Activated naive CD4-positive, alpha-beta T cell treated with anti-CD3 and anti-CD28 coated beads, Interleukin-2, amount 10 ng/mL, durations not matched to agents 7 days and 5 days (primary cell): ENCODE results near the gene C1orf50.
A peak's percentile ranks its signal among the peaks of the same experiment; 100 is the strongest.
"Not testable (repeated sequence)": the region's sequence is repeated elsewhere in the genome, so short reads cannot be mapped to it uniquely, and the experiment has no call there.

Experiments
- CTCF ChIA-PET: fragments of 350-600 bp; sonication (Branson Sonifier 250); formaldehyde crosslinking; loops from one replicate; lab custom pipeline; 2021; ENCODE audit warnings: antibody characterized with exemption; lab: Charles Lee
- DNase-seq: peaks from one replicate; pipeline ENCODE4 v3.0.0-alpha.2; 2020
- H3K27ac Mint-ChIP-seq: one replicate; pipeline ENCODE4 v1.8.0; 2021; ENCODE audit warnings: mild to moderate bottlenecking, moderate library complexity, mixed read lengths
- H3K27me3 Mint-ChIP-seq: one replicate; pipeline ENCODE4 v1.8.0; 2021; ENCODE audit warnings: mild to moderate bottlenecking, mixed read lengths
- H3K36me3 Mint-ChIP-seq: one replicate; pipeline ENCODE4 v1.8.0; 2021; ENCODE audit warnings: mixed read lengths
- H3K4me1 Mint-ChIP-seq: one replicate; pipeline ENCODE4 v1.8.0; 2021; ENCODE audit warnings: mixed read lengths
- H3K4me3 Mint-ChIP-seq: one replicate; pipeline ENCODE4 v1.8.0; 2021; ENCODE audit warnings: mild to moderate bottlenecking, moderate library complexity, mixed read lengths
- H3K9me3 Mint-ChIP-seq: one replicate; pipeline ENCODE4 v1.8.0; 2021; ENCODE audit warnings: mixed read lengths

C1orf50 gene

DNA sequence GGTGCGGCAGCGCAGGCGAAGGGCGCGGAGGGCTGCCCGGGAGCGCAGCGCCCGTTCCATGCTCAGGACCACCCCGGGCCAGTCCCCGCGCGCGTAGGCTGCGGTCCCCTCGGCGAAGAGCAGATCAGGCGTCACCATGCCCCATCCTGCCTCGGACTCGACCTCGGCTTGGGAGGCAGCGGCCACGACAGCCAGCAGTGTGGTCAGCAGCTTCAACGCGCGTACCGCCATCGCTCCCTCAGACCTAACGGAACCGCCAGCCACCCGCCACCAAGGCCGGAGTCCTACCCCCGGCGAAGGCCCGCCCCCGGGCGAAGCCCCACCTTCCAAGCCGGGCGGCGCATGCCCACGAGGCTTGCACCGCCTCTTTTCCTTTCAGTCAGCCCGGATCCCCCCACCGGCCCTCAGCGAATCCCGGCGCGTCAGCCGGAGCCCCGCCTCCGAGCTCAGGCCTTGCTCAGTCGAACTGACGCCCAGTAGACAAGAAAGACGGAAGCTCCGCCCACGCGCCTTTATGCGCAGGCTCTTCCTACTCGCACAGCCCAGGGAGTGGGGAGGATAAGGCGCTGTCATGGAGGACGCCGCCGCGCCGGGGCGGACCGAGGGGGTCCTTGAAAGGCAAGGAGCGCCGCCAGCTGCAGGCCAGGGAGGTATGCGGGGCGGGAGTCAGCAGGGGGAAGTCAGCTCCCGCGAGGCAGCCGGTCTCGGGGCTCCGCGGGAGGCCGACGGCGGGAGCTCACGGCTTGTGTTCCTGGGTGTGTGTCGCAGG is at the start of gene C1orf50, which contains the start of gene P3H1:
TSS of gene C1orf50 (plus strand) at position 509 of the 769 bp plus-strand sequence. CDS start at position 572, 63 bp downstream.
TSS of gene P3H1 (minus strand) at position 288 of the 769 bp plus-strand sequence. CDS start at position 231, 57 bp downstream.
- Mint-ChIP-seq H3K4me3 (no peak within 1 kb of the TSS), H3K27me3 (no peaks in the 10 kb centered on the region), H3K4me1 (peaks cover 40% of the 10 kb centered on the region), H3K9me3 (no peaks in the 10 kb centered on the region), H3K27ac (peak within 1 kb of the TSS; percentile 93), H3K36me3 (peaks cover 20% of the 10 kb centered on the region)
- CTCF ChIA-PET = interaction anchor here (0.8 to 2.6 kb wide), 11 partner anchors 10 to 306 kb away, joined by 3 to 15 read pairs (median 4); no protein-coding TSS in a partner anchor
- peak; percentile 100 for DNase-seq

DNA sequence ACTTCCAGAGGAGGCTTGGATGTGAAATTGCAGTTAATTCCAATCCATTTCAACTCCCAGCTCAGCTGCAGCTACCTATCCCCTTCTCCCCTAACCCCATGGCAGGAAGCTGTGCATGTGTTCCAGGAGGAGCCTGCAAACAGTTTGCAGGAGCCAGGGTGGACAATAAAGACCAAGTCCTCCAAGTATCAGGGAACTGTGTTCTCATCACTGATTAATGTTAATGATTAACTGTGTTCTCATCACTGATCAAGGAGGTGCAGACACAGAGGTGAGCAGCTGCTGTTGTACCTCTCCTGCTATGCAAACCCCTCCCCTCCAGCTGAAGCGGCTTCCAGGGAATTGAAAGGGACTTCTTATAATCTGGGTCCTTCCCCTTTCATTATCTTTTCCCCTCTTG is 46.2 kb upstream of the C1orf50 start:
- H3K9me3 Mint-ChIP-seq = no peaks in the 10 kb centered on the region
- H3K36me3 Mint-ChIP-seq = peaks cover 16% of the 10 kb centered on the region
- CTCF ChIA-PET = no interaction called here
- no peaks in the 10 kb centered on the region for H3K4me1 Mint-ChIP-seq
- DNase-seq = no peak
- peaks cover 7% of the 10 kb centered on the region for H3K27me3 Mint-ChIP-seq
- H3K4me3 Mint-ChIP-seq = no peak overlapping the region
- H3K27ac Mint-ChIP-seq = peak overlapping the region; percentile 26

DNA sequence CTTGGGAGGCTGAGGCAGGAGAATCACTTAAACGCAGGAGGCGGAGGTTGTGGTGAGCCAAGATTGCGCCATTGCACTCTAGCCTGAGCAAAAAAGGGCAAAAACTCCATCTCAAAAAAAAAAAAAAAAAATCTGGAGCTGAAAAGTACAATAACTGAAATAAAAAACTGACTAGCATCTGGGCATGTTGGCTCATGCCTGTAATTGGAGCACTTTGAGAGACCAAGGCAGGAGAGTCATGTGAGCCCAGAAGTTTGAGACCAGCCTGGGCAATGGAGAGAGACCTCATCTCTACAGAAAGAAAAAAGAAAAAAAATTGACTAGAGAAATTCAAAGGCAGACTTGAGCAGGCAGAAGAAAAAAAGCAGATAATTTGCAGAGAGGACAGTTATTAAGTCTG is 45.1 kb upstream of the C1orf50 start:
- Mint-ChIP-seq H3K4me3 (no peak overlapping the region), H3K36me3 (peaks cover 9% of the 10 kb centered on the region), H3K27me3 (peaks cover 7% of the 10 kb centered on the region), H3K27ac (no peak overlapping the region), H3K9me3 (no peaks in the 10 kb centered on the region), H3K4me1 (no peaks in the 10 kb centered on the region)
- no peak for DNase-seq
- CTCF ChIA-PET = no interaction called here

DNA sequence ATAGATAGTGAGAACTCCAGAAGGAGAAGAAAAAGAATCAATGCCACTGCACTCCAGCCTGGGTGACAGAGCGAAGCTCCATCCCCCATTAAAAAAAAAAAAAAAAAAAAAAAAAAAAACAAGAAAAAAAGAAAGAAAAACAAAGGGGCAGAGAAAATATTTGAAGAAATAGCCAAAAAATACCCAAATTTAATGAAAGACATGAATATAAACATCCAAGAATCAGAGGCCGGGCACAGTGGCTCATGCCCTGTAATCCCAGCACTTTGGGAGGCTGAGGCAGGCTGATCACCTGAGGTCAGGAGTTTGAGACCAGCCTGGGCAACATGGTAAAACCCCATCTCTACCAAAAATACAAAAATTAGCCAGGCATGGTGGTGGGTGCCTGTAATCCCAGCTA is 44.6 kb upstream of the C1orf50 start:
- H3K36me3 Mint-ChIP-seq, H3K4me3 Mint-ChIP-seq, CTCF ChIA-PET, H3K27ac Mint-ChIP-seq, H3K9me3 Mint-ChIP-seq, H3K27me3 Mint-ChIP-seq, DNase-seq, H3K4me1 Mint-ChIP-seq: not testable (repeated sequence)

DNA sequence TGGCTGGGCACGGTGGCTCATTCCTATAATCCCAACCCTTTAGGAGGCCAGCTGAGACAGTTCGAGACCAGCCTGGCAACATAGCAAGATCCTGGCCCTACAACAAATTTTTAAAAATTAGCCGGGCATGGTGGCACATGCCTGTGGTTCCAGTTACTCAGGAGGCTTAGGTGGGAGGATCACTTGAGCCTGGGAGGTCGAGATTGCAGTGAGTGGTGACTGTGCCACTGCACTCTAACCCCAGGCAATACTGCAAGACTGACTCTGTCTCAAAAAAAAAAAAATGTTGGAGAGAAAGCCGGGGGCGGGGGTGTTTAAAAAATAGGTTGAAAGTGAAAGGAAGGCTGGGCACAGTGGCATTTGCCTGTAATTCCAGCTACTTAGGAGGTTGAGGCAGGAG is 43.5 kb upstream of the C1orf50 start:
- CTCF ChIA-PET = no interaction called here

DNA sequence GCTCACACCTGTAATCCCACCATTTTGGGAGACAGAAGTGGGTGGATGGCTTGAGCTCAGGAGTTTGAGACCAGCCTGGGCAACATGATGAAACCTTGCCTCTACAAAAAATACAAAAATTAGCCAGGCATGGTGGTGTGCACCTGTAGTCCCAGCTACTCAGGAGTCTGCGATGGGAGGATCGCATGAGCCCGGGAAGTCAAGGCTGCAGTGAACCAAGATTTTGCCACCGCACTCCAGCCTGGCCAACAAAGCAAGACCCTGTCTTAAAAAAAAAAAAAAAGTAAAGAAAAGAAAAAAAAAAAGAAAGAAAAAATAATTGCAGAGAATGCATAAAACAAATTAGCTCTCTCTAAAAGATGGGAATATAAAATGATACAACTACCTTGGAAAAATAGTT is 41.2 kb upstream of the C1orf50 start:
- CTCF ChIA-PET, H3K27me3 Mint-ChIP-seq, H3K27ac Mint-ChIP-seq, DNase-seq, H3K4me3 Mint-ChIP-seq, H3K9me3 Mint-ChIP-seq, H3K36me3 Mint-ChIP-seq, H3K4me1 Mint-ChIP-seq: not testable (repeated sequence)

More for the DNA sequence above, 43.5 kb upstream of the C1orf50 start:
- no peaks in the 10 kb centered on the region for H3K9me3 Mint-ChIP-seq
- no peaks in the 10 kb centered on the region for H3K4me1 Mint-ChIP-seq
- no peak overlapping the region for H3K27ac Mint-ChIP-seq
- DNase-seq = no peak
- H3K27me3 Mint-ChIP-seq = peaks cover 7% of the 10 kb centered on the region
- H3K36me3 Mint-ChIP-seq = peaks cover under 1% of the 10 kb centered on the region
- H3K4me3 Mint-ChIP-seq = no peak overlapping the region

DNA sequence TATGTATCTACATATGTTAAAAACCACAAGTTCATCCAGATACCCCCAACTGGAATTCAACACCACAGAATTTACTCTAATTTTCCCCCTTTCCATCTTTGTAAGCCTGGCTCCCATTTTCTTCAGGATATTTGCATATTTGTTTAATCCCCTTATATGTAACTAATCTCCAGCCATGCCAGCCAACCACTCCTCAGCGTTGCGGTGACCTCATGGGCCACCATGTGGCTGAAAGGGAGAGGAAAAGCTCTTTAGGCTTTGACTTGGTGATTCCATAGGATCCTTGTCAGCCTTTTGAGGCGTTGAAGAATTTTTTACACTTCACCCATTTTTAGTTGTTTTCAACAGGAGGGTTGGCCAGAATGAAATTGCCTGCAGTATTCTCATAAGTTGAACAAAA is 37.0 kb upstream of the C1orf50 start:
- no peaks in the 10 kb centered on the region for H3K9me3 Mint-ChIP-seq
- H3K4me1 Mint-ChIP-seq = no peaks in the 10 kb centered on the region
- H3K27ac Mint-ChIP-seq = no peak overlapping the region
- H3K4me3 Mint-ChIP-seq = no peak overlapping the region
- CTCF ChIA-PET = interaction anchor here (0.8 to 1.4 kb wide), 3 partner anchors 60 to 386 kb away, joined by 3 to 5 read pairs (median 4); no protein-coding TSS in a partner anchor
- no peaks in the 10 kb centered on the region for H3K36me3 Mint-ChIP-seq
- no peak for DNase-seq
- H3K27me3 Mint-ChIP-seq = peaks cover 6% of the 10 kb centered on the region

DNA sequence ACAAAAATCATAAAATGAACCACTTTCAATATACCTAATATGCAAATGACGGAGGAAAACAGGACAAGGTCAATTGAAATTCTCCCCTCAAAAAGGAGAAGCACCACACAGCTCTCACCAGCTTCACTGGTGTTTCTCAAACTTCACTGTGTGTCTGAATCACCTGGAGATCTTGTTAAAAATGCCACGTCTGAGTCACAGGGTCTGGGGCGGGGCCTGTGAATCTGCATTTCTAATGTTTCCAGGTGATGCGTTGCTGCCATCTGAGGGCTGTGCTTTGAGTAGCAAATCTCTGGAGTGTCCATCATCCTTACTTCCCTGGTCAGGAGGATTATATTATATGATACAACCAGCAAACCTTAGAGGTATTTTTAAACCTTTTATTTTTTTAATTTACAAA is 36.1 kb upstream of the C1orf50 start:
- H3K36me3 Mint-ChIP-seq = no peaks in the 10 kb centered on the region
- H3K4me3 Mint-ChIP-seq = no peak overlapping the region
- peaks cover 6% of the 10 kb centered on the region for H3K27me3 Mint-ChIP-seq
- peak; percentile 43 for DNase-seq
- no peaks in the 10 kb centered on the region for H3K4me1 Mint-ChIP-seq
- no peak overlapping the region for H3K27ac Mint-ChIP-seq
- no peaks in the 10 kb centered on the region for H3K9me3 Mint-ChIP-seq
- CTCF ChIA-PET = interaction anchor here (1.3 to 1.4 kb wide), 2 partner anchors 343 to 387 kb away, joined by 4 to 5 read pairs; no protein-coding TSS in a partner anchor

DNA sequence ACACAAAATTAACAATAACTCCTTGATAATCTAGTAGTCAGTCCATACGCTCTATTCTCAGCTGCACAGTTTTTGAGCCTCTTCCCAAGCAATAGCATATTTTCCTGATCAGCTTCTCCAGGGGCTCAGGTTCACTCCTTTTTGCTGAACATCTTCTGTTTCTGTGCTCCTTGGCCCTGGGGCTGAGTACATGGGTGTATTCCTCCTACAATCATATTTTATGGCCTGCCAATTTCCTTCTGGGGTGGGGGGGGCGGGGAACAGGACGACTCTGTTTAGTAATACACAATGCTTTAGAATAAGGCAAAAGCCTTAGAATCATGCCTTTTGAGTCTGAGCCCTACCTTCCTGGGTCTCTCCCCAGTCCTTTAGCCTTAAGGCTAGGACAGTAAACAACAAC is 35.5 kb upstream of the C1orf50 start:
- no peak overlapping the region for H3K4me3 Mint-ChIP-seq
- peaks cover 6% of the 10 kb centered on the region for H3K27me3 Mint-ChIP-seq
- no peaks in the 10 kb centered on the region for H3K36me3 Mint-ChIP-seq
- peaks cover 1% of the 10 kb centered on the region for H3K4me1 Mint-ChIP-seq
- H3K27ac Mint-ChIP-seq = no peak overlapping the region
- DNase-seq = no peak
- CTCF ChIA-PET = interaction anchor here (1.4 kb wide), 1 partner anchor 342 kb away, joined by 4 read pairs; no protein-coding TSS in a partner anchor
- no peaks in the 10 kb centered on the region for H3K9me3 Mint-ChIP-seq

DNA sequence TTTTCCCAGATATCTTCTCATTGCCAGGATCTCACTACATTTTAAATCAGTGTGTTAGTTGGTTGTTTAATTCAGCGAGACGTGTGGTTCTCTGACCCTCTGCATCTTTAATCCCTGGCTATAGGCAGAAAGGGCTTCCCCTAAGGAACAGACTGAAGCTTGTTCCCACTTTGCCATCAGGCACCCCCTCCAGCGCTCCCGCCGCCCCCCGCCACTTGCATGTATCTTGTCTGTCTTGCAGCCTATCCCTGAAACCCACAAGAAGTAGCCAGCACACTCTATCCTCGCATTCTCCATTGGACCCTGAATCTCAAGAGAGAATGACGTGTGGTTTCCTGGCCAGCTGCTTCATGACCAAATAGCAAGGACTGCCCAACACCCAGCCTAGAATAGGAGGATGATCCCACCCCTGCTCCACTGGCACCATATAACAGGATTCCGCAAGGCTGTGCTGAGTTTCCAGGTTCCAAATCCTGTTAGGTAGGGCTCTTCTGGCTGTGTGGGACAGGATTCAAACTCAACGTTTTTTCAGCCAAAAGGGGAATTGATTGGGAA is 34.8 kb upstream of the C1orf50 start:
- Mint-ChIP-seq H3K27me3 (peaks cover 6% of the 10 kb centered on the region), H3K36me3 (no peaks in the 10 kb centered on the region), H3K4me1 (peaks cover 7% of the 10 kb centered on the region), H3K27ac (no peak overlapping the region), H3K4me3 (no peak overlapping the region), H3K9me3 (no peaks in the 10 kb centered on the region)
- CTCF ChIA-PET = no interaction called here
- DNase-seq = no peak

DNA sequence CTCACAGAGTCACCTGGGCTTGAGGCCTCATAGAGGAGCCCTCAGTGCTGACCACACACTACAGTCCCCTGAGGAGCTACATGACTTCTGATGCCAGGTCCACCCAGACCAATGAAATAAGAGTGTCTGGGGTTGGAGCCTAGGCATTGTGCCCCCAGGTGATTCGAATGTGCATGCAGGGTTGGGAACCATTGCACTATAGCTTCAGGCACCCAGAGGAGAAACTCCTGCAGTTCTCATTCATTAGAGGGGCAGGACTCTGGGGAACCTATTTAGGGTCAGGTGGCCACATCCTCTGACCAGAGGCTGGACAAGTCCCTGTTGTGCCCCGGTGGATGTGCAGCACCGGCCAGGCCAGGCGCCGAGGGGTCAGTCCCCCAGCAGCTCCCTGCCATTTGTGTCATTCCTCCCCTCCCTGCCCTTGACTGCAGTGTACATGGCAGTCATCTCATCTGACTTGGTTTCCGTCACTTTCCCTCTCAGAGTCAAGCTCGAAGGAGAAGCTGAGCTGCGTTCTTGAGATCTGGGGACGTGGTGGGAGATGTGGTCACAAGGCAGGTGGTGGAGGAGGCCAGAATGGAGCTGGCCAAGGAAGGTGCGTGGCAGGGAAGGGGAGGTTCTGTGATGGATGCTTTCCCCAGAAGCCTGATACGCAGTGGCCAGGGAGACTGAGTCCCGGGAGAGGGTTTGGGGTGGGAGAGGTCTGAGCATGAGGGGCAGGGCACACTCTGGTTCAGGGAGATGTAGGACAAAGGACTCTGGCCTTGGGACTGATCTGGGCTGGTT is 33.4 kb upstream of the C1orf50 start:
- DNase-seq = no peak
- Mint-ChIP-seq H3K4me1 (peaks cover 10% of the 10 kb centered on the region), H3K27me3 (peaks cover 6% of the 10 kb centered on the region), H3K9me3 (no peaks in the 10 kb centered on the region), H3K27ac (no peak overlapping the region), H3K36me3 (no peaks in the 10 kb centered on the region), H3K4me3 (no peak overlapping the region)
- CTCF ChIA-PET = no interaction called here

DNA sequence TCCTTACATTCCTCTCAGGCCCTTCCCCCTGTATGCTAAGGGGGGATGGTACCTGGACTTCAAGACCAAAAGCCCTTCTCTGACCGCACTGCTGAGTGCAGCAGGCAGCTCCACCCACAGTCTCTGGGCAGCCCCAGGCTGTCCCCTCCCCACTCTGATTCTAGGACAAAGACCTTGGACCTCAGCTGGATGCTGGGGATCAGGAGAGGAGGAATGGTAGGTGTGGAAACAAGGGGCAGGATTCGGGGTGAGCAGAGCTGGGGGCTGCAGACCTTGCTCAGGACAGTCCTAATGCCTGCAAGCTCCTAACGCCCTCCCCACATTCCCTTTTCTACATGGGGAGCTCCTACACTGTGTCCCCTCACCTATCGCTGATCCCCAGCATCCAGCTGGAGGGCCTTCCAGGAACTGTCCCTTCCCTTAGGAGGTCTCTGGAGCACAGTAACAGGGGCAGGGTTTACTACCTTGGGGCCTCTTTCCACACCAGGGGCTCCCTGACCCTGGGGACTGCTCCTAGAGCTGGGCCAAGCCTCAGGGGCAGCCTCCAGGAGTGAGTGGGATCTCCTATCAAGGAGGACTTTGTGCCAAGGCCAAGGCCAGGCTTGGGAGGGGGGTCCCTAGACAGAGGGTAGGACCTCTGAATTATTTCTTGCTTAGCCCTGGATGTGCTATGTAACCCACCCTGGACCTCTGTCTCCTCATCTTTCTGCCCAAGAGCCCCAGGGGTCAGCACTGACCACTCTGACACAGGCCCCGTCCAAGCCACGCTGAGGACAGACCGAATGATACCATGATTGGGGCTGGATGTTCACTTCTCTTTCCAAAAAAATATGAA is 32.6 kb upstream of the C1orf50 start:
- H3K36me3 Mint-ChIP-seq = no peaks in the 10 kb centered on the region
- DNase-seq = no peak
- peaks cover 6% of the 10 kb centered on the region for H3K27me3 Mint-ChIP-seq
- no peak overlapping the region for H3K27ac Mint-ChIP-seq
- H3K4me1 Mint-ChIP-seq = peaks cover 10% of the 10 kb centered on the region
- CTCF ChIA-PET = no interaction called here
- H3K9me3 Mint-ChIP-seq = no peaks in the 10 kb centered on the region
- no peak overlapping the region for H3K4me3 Mint-ChIP-seq

DNA sequence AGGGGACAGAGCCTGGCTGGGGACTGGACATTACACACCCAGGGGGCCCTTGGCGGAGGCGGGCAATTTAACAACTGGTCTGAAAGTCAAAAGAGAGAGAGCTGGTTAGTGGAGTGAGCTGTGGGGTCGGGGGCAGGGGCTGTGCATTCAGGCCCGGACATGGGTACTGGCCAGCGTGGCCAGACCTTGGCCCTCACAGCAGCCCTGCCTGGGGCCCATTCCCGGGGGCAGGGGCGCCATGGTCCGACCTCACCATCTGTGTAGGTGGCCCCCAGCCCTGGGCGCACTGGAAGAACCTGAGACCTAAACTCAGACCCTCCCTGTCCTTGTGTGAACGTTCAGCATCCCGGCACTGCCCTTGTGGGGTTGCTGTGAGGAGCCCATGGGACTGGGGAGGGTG is 32.0 kb upstream of the C1orf50 start:
- peaks cover 6% of the 10 kb centered on the region for H3K27me3 Mint-ChIP-seq
- H3K9me3 Mint-ChIP-seq = no peaks in the 10 kb centered on the region
- H3K27ac Mint-ChIP-seq = no peak overlapping the region
- no peaks in the 10 kb centered on the region for H3K36me3 Mint-ChIP-seq
- H3K4me1 Mint-ChIP-seq = peaks cover 10% of the 10 kb centered on the region
- no peak overlapping the region for H3K4me3 Mint-ChIP-seq
- CTCF ChIA-PET = no interaction called here
- DNase-seq = no peak
